ENCODE measurements around the gene RGS7.
"Not testable (repeated sequence)": the region's sequence is repeated elsewhere in the genome, so short reads cannot be mapped to it uniquely, and the experiment has no call there.

Gene RGS7

GRCh38 chr1:241308471-241308870 is 48.5 kb downstream of the RGS7 start:
- DNase-seq (ENCODE audit: low spot score) = no peak
- CTCF ChIA-PET = no interaction called here

DNA sequence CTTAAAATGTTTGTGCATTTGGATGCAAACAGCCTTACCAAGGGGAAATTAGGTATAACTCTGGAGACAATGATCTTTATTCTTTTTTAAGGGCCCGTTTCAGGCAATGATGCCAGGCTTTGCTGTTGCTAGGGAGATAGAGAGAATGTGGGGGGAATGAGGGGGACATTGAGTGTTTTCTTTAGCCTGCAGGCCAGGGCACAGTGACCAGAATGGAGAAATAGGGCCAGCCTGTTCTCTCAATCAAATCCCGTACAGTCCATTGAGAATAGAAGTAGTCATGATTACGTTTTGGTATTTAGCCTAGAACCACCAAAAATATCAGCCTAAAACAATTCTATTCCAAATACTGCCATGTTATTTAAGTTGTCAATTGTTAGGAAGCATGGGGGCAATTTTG is 49.0 kb downstream of the RGS7 start:
- no peak overlapping the region for H3K27ac ChIP-seq
- ChIA-PET POLR2A (ENCODE audit: low non-redundant PET) (no interaction called here), CTCF (no interaction called here)
- DNase-seq (ENCODE audit: low spot score) = no peak
- TF ChIP-seq, protein P1, sequence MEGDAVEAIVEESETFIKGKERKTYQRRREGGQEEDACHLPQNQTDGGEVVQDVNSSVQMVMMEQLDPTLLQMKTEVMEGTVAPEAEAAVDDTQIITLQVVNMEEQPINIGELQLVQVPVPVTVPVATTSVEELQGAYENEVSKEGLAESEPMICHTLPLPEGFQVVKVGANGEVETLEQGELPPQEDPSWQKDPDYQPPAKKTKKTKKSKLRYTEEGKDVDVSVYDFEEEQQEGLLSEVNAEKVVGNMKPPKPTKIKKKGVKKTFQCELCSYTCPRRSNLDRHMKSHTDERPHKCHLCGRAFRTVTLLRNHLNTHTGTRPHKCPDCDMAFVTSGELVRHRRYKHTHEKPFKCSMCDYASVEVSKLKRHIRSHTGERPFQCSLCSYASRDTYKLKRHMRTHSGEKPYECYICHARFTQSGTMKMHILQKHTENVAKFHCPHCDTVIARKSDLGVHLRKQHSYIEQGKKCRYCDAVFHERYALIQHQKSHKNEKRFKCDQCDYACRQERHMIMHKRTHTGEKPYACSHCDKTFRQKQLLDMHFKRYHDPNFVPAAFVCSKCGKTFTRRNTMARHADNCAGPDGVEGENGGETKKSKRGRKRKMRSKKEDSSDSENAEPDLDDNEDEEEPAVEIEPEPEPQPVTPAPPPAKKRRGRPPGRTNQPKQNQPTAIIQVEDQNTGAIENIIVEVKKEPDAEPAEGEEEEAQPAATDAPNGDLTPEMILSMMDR (conservative IDR thresholded peaks at IDR 0.05; ENCODE audit: low read depth) = no peak

More at GRCh38 chr1:241308471-241308870, 48.5 kb downstream of the RGS7 start:
- H3K27ac ChIP-seq = no peak overlapping the region
- TF ChIP-seq, protein P1 (conservative IDR thresholded peaks at IDR 0.05; ENCODE audit: low read depth) = no peak
- POLR2A ChIA-PET (ENCODE audit: low non-redundant PET) = no interaction called here

DNA sequence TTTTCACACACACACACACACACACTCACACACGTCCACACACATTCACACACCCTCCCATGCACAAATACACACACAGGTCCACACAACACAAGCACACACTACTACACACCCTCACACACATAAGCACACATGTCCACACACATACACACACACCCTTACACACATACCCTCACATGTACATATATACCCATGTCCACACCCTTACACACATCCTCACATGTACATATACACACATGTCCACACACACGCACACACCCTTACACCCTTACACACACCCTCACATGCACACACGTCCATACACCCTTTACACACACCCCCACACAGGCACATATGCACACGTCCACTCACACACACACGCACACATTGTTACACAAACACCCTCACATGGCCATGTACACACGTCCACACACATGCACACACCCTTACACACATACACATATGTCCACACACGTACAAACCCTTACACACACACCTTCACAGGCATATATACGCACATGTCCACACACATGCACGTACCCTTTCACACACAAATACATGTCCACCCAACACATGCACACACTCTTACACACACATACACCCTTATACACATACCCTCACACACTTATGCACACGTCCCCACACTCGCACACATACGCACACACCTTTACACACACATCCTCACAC is 50.7 kb downstream of the RGS7 start:
- no peak for DNase-seq (ENCODE audit: low spot score)
- ChIA-PET POLR2A (ENCODE audit: low non-redundant PET) (no interaction called here), CTCF (interaction anchor here (0.5 kb wide), 1 partner anchor 1148 kb away, joined by 3 read pairs; no protein-coding TSS in a partner anchor)
- TF ChIP-seq, protein P1 (conservative IDR thresholded peaks at IDR 0.05; ENCODE audit: low read depth) = no peak
- H3K27ac ChIP-seq = no peak overlapping the region

GRCh38 chr1:241302024-241302423 is 55.0 kb downstream of the RGS7 start:
- H3K27ac ChIP-seq; CTCF ChIA-PET; DNase-seq (ENCODE audit: low spot score); POLR2A ChIA-PET (ENCODE audit: low non-redundant PET): not testable (repeated sequence)

- TF ChIP-seq, protein P1 (conservative IDR thresholded peaks at IDR 0.05; ENCODE audit: low read depth) = no peak
- no peak overlapping the region for H3K27ac ChIP-seq
- CTCF ChIA-PET = interaction anchor here (1.1 kb wide), 1 partner anchor 16 kb away, joined by 3 read pairs; no protein-coding TSS in a partner anchor
- no peak for DNase-seq (ENCODE audit: low spot score)
- POLR2A ChIA-PET (ENCODE audit: low non-redundant PET) = no interaction called here
These were observed 57.7 kb downstream of the RGS7 start for GRCh38 chr1:241299347-241299746.

DNA sequence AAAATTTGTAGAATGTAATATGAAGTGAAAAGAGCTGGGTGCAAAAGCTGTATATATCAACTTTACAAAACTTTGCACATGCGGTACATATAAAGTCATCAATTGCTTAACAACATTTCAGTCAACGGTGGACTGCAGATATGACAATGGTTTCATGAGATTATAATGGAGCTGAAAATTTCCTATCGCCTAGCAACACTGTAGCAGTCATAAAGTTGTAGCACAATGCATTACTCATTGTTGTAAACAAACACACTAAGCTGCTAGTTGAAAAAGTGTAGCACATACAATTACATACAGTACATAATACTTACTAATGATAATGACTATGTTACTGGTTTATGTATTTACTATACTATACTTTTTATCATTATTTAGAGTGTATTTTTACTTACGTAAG is 64.0 kb downstream of the RGS7 start:
- ChIA-PET POLR2A (ENCODE audit: low non-redundant PET) (no interaction called here), CTCF (interaction anchor here (0.6 kb wide), 1 partner anchor 561 kb away, joined by 3 read pairs; no protein-coding TSS in a partner anchor)
- H3K27ac ChIP-seq = no peak overlapping the region
- no peak for DNase-seq (ENCODE audit: low spot score)
- TF ChIP-seq, protein P1 (conservative IDR thresholded peaks at IDR 0.05; ENCODE audit: low read depth) = no peak

- H3K27ac ChIP-seq; DNase-seq (ENCODE audit: low spot score); CTCF ChIA-PET; POLR2A ChIA-PET (ENCODE audit: low non-redundant PET): not testable (repeated sequence)
These were observed 65.5 kb downstream of the RGS7 start for GRCh38 chr1:241291548-241291947.
